PC-3 (cell line): ENCODE results near the gene TADA2A.

ENCODE experiments used
- EZH2 ChIP-seq: fragments of 300-600 bp; sonication (generic); IDR thresholded peaks from one replicate; pipeline ENCODE4 v1.6.1; 2017; ENCODE audit warnings: antibody characterized with exemption, mild to moderate bottlenecking, low read length; ENCODE audit not compliant: unreplicated experiment
- EZH2phosphoT487 ChIP-seq: fragments of 300-600 bp; sonication (generic); IDR thresholded peaks from 2 replicates; pipeline ENCODE4 v1.6.1; 2018; ENCODE audit warnings: mild to moderate bottlenecking, antibody characterized with exemption, low read length, borderline replicate concordance
- TF ChIP-seq, protein P1 (sequence below): fragments of 300-600 bp; sonication (generic); conservative IDR thresholded peaks from 2 replicates; pipeline ENCODE4 v1.5.1; 2017; ENCODE audit warnings: antibody characterized with exemption, low read depth, mild to moderate bottlenecking, low read length

DNA sequence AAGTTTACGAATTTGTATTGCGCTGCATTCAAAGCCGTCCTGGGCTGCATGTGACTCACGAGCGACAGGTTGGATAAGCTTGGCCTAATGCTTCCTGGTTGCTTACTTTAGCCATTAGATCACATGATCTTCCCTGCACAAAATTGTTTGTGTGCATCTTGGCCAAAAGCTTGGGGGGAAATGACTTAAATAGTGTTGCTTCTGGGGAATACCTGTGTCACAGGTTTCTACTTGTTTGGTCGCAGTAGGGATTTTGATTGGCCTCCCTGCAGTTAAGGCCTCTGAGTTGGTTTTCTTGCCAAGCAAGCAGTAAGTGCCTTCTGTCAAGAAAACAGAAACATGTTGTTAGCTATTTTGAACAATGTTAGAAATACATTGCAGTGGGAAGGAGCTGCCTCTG, 43.4 kb downstream of the TADA2A start:
- TF ChIP-seq, protein P1, sequence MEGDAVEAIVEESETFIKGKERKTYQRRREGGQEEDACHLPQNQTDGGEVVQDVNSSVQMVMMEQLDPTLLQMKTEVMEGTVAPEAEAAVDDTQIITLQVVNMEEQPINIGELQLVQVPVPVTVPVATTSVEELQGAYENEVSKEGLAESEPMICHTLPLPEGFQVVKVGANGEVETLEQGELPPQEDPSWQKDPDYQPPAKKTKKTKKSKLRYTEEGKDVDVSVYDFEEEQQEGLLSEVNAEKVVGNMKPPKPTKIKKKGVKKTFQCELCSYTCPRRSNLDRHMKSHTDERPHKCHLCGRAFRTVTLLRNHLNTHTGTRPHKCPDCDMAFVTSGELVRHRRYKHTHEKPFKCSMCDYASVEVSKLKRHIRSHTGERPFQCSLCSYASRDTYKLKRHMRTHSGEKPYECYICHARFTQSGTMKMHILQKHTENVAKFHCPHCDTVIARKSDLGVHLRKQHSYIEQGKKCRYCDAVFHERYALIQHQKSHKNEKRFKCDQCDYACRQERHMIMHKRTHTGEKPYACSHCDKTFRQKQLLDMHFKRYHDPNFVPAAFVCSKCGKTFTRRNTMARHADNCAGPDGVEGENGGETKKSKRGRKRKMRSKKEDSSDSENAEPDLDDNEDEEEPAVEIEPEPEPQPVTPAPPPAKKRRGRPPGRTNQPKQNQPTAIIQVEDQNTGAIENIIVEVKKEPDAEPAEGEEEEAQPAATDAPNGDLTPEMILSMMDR, result no peak
- TF ChIP-seq EZH2, result no peak
- no peak for TF ChIP-seq EZH2phosphoT487
